NCI-H2029 (cell line): ENCODE results near the gene ASCL2.

ENCODE experiments used
- DNase-seq: peaks from one replicate; lab custom pipeline; 2025; lab: John Stamatoyannopoulos, UW

The ASCL2 gene

GRCh38 chr11:2270322-2271076 is at the start of gene ASCL2:
ASCL2 (minus strand) TSS chr11:2270588; CDS start chr11:2270332, 256 bp downstream.
- DNase-seq, result no peak

- DNase-seq, result no peak
Observed at GRCh38 chr11:2319791-2320472, 49.5 kb upstream of the ASCL2 start.

GRCh38 chr11:2318707-2319106 is 48.3 kb upstream of the ASCL2 start:
- DNase-seq, result no peak

GRCh38 chr11:2318123-2318522 is 47.7 kb upstream of the ASCL2 start:
- no peak for DNase-seq

- no peak for DNase-seq
Observed at GRCh38 chr11:2317354-2318050, 47.1 kb upstream of the ASCL2 start.

- DNase-seq, result no peak
Observed at GRCh38 chr11:2316963-2317244, 46.5 kb upstream of the ASCL2 start.

GRCh38 chr11:2316169-2316962 is 46.0 kb upstream of the ASCL2 start:
- no peak for DNase-seq

GRCh38 chr11:2315395-2316168 is 45.2 kb upstream of the ASCL2 start:
- no peak for DNase-seq

GRCh38 chr11:2314525-2315394 is 44.4 kb upstream of the ASCL2 start:
- no peak for DNase-seq

- no peak for DNase-seq
Observed at GRCh38 chr11:2314136-2314524, 43.7 kb upstream of the ASCL2 start.

GRCh38 chr11:2313051-2313951 is 42.9 kb upstream of the ASCL2 start:
- no peak for DNase-seq

GRCh38 chr11:2312232-2313042 is 42.0 kb upstream of the ASCL2 start:
- no peak for DNase-seq

GRCh38 chr11:2311353-2312133 is 41.2 kb upstream of the ASCL2 start:
- no peak for DNase-seq

GRCh38 chr11:2310786-2311352 is 40.5 kb upstream of the ASCL2 start:
- DNase-seq, result no peak

GRCh38 chr11:2310073-2310785 is 39.8 kb upstream of the ASCL2 start:
- DNase-seq, result no peak

- DNase-seq, result no peak
Observed at GRCh38 chr11:2309251-2310072, 39.1 kb upstream of the ASCL2 start.
